BJ (cell line): ENCODE results near the gene SOD3. TPM values are rescaled to one million over a fixed set of nuclear protein-coding genes. Genes with fewer than 3 reads are reported as not detected.

Source experiments
- CTCF ChIA-PET: fragments of 350-600 bp; formaldehyde crosslinking; extraction: SDS; loops from one replicate; lab custom pipeline; 2021; ENCODE audit warnings: antibody characterized with exemption, inconsistent platforms; lab: Yijun Ruan, JAX
- POLR2A ChIA-PET: fragments of 300-600 bp; sonication (Branson Sonifier 250); formaldehyde crosslinking; extraction: SDS; loops from one replicate; lab custom pipeline; 2021; ENCODE audit warnings: antibody characterized with exemption; lab: Charles Lee
- DNase-seq: peaks from one replicate; pipeline ENCODE4 v3.0.0-alpha.2; 2011; ENCODE audit warnings: low read depth
- H3K27me3 ChIP-seq: 2 replicates; pipeline ENCODE4 v1.6.0; 2011; ENCODE audit warnings: low read length; ENCODE audit not compliant: control insufficient read depth, insufficient read depth
- H3K36me3 ChIP-seq: 2 replicates; pipeline ENCODE4 v1.5.1; 2011; ENCODE audit warnings: low read length; ENCODE audit not compliant: control insufficient read depth, insufficient read depth
- H3K4me3 ChIP-seq: 2 replicates; pipeline ENCODE4 v1.5.1; 2011; ENCODE audit warnings: low read depth, mild to moderate bottlenecking, control low read depth, low read length
- CTCF ChIP-seq: IDR thresholded peaks from 2 replicates; pipeline ENCODE4 v1.5.1; 2011; ENCODE audit warnings: low read depth, mild to moderate bottlenecking, control low read depth, inconsistent platforms, low read length, moderate library complexity; ENCODE audit not compliant: insufficient read depth
- polyA plus RNA-seq: library from polyadenylated mRNA; depleted of rRNA; stranded (reverse); fragments of >200 nt; gene quantifications from 2 replicates; pipeline ENCODE4 v1.2.3, GENCODE V29; 2011

SOD3 gene
- polyA plus RNA-seq, 1 experiment = 25.7 TPM

GRCh38 chr4:24769571-24769970 is 25.8 kb upstream of the SOD3 start:
- TF ChIP-seq CTCF = no peak
- no peaks in the 10 kb centered on the region for H3K36me3 ChIP-seq
- POLR2A ChIA-PET = no interaction called here
- no peak overlapping the region for H3K4me3 ChIP-seq
- H3K27me3 ChIP-seq = no peaks in the 10 kb centered on the region
- CTCF ChIA-PET = interaction anchor here (1.0 to 1.5 kb wide), 2 partner anchors 24 to 25 kb away, joined by 3 read pairs; no protein-coding TSS in a partner anchor
- no peak for DNase-seq

- ChIA-PET CTCF (interaction anchor here (1.0 kb wide), 1 partner anchor 24 kb away, joined by 3 read pairs; no protein-coding TSS in a partner anchor), POLR2A (no interaction called here)
- peak; percentile 69 for DNase-seq
- no peaks in the 10 kb centered on the region for H3K27me3 ChIP-seq
- no peak overlapping the region for H3K4me3 ChIP-seq
- no peaks in the 10 kb centered on the region for H3K36me3 ChIP-seq
- TF ChIP-seq CTCF = no peak
Observed at GRCh38 chr4:24770032-24770584, 25.3 kb upstream of the SOD3 start.

- CTCF ChIA-PET = interaction anchor here (1.0 kb wide), 1 partner anchor 23 kb away, joined by 3 read pairs; no protein-coding TSS in a partner anchor
- H3K4me3 ChIP-seq = no peak overlapping the region
- DNase-seq = no peak
- H3K36me3 ChIP-seq = no peaks in the 10 kb centered on the region
- POLR2A ChIA-PET = interaction anchor here (0.6 kb wide), 1 partner anchor 248 kb away, joined by 3 read pairs; no protein-coding TSS in a partner anchor
- H3K27me3 ChIP-seq = no peaks in the 10 kb centered on the region
- no peak for TF ChIP-seq CTCF
Observed at GRCh38 chr4:24770667-24771066, 24.7 kb upstream of the SOD3 start.

- TF ChIP-seq CTCF = no peak
Observed at GRCh38 chr4:24771241-24771640, 24.1 kb upstream of the SOD3 start.

GRCh38 chr4:24772061-24772705 is 23.2 kb upstream of the SOD3 start:
- H3K4me3 ChIP-seq = no peak overlapping the region
- H3K27me3 ChIP-seq = no peaks in the 10 kb centered on the region
- no peak for TF ChIP-seq CTCF
- no peaks in the 10 kb centered on the region for H3K36me3 ChIP-seq
- ChIA-PET CTCF (no interaction called here), POLR2A (no interaction called here)
- DNase-seq = no peak

More at GRCh38 chr4:24771241-24771640, 24.1 kb upstream of the SOD3 start:
- no peak overlapping the region for H3K4me3 ChIP-seq
- no peak for DNase-seq
- H3K36me3 ChIP-seq = no peaks in the 10 kb centered on the region
- no peaks in the 10 kb centered on the region for H3K27me3 ChIP-seq
- ChIA-PET POLR2A (no interaction called here), CTCF (no interaction called here)
